Hematopoietic multipotent progenitor cell treated with erythropoietin and hydrocortisone succinate and interleukin-3 and kit ligand, for 4 days (in vitro differentiated cells): ENCODE measurements around the gene SLC9A9.

ENCODE experiments used
- DNase-seq: peaks from one replicate; pipeline ENCODE4 v3.0.0-alpha.2; 2015

The SLC9A9 gene

GRCh38 chr3:143232981-143233380 is 615.3 kb downstream of the SLC9A9 start:
- no peak for DNase-seq

- DNase-seq, result no peak
Measured at GRCh38 chr3:143228405-143228804, 619.9 kb downstream of the SLC9A9 start.

- no peak for DNase-seq
Measured at GRCh38 chr3:143226678-143227291, 621.5 kb downstream of the SLC9A9 start.

- DNase-seq, result no peak
Measured at GRCh38 chr3:143224716-143225115, 623.6 kb downstream of the SLC9A9 start.

GRCh38 chr3:143222981-143223380 is 625.3 kb downstream of the SLC9A9 start:
- DNase-seq, result no peak

GRCh38 chr3:143222505-143222904 is 625.8 kb downstream of the SLC9A9 start:
- peak; percentile 61 for DNase-seq

- no peak for DNase-seq
Measured at GRCh38 chr3:143221446-143221845, 626.8 kb downstream of the SLC9A9 start.

- DNase-seq, result no peak
Measured at GRCh38 chr3:143220741-143221140, 627.5 kb downstream of the SLC9A9 start.

GRCh38 chr3:143218166-143218835 is 630.0 kb downstream of the SLC9A9 start:
- DNase-seq, result peak; percentile 47

GRCh38 chr3:143217283-143217682 is 631.0 kb downstream of the SLC9A9 start:
- no peak for DNase-seq

- peak; percentile 53 for DNase-seq
Measured at GRCh38 chr3:143216709-143217182, 631.5 kb downstream of the SLC9A9 start.
